GM10248 (cell line): ENCODE results near the gene UBTF.

Experiments used
- CTCF ChIA-PET: fragments of 300-600 bp; sonication (Branson Sonifier 250); formaldehyde crosslinking; extraction: SDS; loops from one replicate; lab custom pipeline; 2021; ENCODE audit warnings: antibody characterized with exemption; lab: Yijun Ruan, JAX
- POLR2A ChIA-PET: fragments of 350-650 bp; sonication (Branson Sonifier 250); formaldehyde crosslinking; extraction: SDS; loops from one replicate; lab custom pipeline; 2020; ENCODE audit warnings: antibody characterized with exemption; lab: Yijun Ruan, JAX
- DNase-seq: peaks from one replicate; pipeline ENCODE4 v3.0.0; 2012; ENCODE audit errors: extremely low spot score
- CTCF ChIP-seq: IDR thresholded peaks from 2 replicates; pipeline ENCODE4 v1.5.1; 2012; ENCODE audit warnings: mild to moderate bottlenecking, low read depth; ENCODE audit errors: extremely low read depth, missing control alignments, control extremely low read depth

The UBTF gene

GRCh38 chr17:44205962-44206824 lies 13.3 kb downstream of the UBTF start:
- TF ChIP-seq CTCF: no peak
- DNase-seq: no peak
- POLR2A ChIA-PET: interaction anchor here (0.8 kb wide), 1 partner anchor 12 kb away, joined by 3 read pairs; no protein-coding TSS in a partner anchor
- CTCF ChIA-PET: interaction anchor here (0.8 to 2.3 kb wide), 7 partner anchors 9 to 144 kb away, joined by 3 to 7 read pairs (median 4); no protein-coding TSS in a partner anchor

- TF ChIP-seq CTCF: no peak
- DNase-seq: no peak
- ChIA-PET POLR2A (interaction anchor here (1.8 kb wide), 1 partner anchor 123 kb away, joined by 6 read pairs; no protein-coding TSS in a partner anchor), CTCF (interaction anchor here (0.8 to 4.4 kb wide), 19 partner anchors 10 to 330 kb away, joined by 3 to 42 read pairs (median 5); partner anchors contain the start of genes FAM171A2, GRN and SLC25A39)
Observed at GRCh38 chr17:44204441-44204882, 15.0 kb downstream of the UBTF start.

- peak; percentile 55 for TF ChIP-seq CTCF
- DNase-seq: peak; percentile 52
- POLR2A ChIA-PET: interaction anchor here (1.8 kb wide), 1 partner anchor 123 kb away, joined by 6 read pairs; no protein-coding TSS in a partner anchor
- CTCF ChIA-PET: interaction anchor here (0.7 to 4.4 kb wide), 23 partner anchors 10 to 330 kb away, joined by 3 to 42 read pairs (median 4); partner anchors contain the start of genes FAM171A2, GRN, SLC25A39 and TMUB2
Observed at GRCh38 chr17:44203731-44204440, 15.6 kb downstream of the UBTF start.

GRCh38 chr17:44202756-44203155 lies 16.7 kb downstream of the UBTF start:
- DNase-seq: no peak
- CTCF ChIA-PET: interaction anchor here (1.3 to 6.5 kb wide), 9 partner anchors 8 to 150 kb away, joined by 3 to 61 read pairs (median 9); partner anchors contain the start of gene GRN
- POLR2A ChIA-PET: interaction anchor here (1.8 kb wide), 1 partner anchor 124 kb away, joined by 6 read pairs; no protein-coding TSS in a partner anchor
- TF ChIP-seq CTCF: no peak

- DNase-seq: no peak
- TF ChIP-seq CTCF: no peak
- ChIA-PET CTCF (interaction anchor here (1.4 to 6.5 kb wide), 4 partner anchors 10 to 154 kb away, joined by 4 to 61 read pairs (median 24); no protein-coding TSS in a partner anchor), POLR2A (interaction anchor here (0.6 to 1.3 kb wide), 2 partner anchors 10 to 21 kb away, joined by 3 to 7 read pairs; no protein-coding TSS in a partner anchor)
Observed at GRCh38 chr17:44200478-44201155, 18.9 kb downstream of the UBTF start.
